GM19328 (cell line): ENCODE results near the gene HAGHL.
"Not testable (repeated sequence)": the region's sequence is repeated elsewhere in the genome, so short reads cannot be mapped to it uniquely, and the experiment has no call there.

Source experiments
- ATAC-seq: cut with Tn5 transposase; IDR thresholded peaks from one replicate; pipeline ENCODE4 v1.9.1; 2021; ENCODE audit warnings: mild to moderate bottlenecking, moderate library complexity; ENCODE audit not compliant: unreplicated experiment

Gene HAGHL

DNA sequence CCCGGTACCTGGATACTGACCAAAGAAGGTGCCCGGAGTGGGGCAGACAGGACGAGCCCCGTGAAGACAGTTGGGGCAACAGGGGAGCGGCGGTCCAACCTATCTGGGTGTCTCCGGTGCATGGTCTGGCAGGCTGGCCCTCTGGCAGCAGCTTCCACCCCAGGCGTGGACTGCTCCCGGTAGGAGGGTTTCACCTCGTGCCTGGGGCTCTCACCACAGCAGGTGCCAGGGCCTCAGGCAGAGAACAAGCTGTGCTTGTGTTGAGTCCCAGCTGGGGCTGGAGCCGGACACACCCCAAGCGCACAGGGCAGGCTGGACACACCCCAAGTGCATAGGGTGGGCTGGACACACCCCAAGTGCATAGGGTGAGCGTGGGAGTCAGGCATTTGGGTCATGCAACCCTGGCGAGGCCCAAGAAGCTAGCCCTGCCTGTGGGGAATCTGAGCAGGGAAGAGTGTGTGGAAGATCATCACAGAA lies 19.8 kb upstream of the HAGHL start:
- no peak for ATAC-seq

DNA sequence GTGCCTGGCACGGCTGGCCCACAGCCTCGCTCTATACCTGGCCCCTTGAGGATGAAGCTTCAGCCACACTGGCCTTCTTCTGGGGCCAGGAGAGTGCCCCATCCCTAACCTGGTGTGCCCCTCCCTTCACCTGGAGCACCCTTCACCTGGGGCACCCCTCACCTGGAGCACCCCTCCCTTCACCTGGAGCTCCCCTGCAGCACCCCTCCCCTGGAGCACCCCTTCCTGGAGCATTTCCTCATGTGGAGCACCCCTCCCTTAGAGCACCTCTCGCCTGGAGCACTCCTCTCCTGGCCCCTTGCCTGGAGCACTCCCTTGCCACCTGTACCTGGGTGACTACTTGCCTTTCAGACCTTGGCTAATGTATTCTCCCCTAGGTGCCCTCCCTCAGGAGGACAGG lies 18.9 kb upstream of the HAGHL start:
- no peak for ATAC-seq

DNA sequence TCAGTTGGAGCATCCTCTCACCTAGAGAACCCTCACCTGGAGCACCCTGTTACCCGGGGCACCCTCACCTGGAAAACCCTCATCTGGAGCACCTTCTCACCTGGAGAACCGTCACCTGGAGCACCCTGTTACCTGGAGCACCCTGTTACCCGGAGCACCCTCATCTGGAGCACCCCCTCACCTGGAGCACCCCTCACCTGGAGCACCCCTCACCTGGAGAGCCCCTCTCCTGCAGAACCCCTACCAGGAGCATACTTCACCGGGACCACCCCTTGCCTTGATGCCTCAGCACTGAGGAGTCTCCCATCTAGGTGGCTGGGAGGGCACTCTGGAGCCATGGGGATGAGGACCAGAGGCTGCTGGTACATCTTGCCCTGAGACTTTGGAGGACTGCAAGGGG lies 17.9 kb upstream of the HAGHL start:
- no peak for ATAC-seq

DNA sequence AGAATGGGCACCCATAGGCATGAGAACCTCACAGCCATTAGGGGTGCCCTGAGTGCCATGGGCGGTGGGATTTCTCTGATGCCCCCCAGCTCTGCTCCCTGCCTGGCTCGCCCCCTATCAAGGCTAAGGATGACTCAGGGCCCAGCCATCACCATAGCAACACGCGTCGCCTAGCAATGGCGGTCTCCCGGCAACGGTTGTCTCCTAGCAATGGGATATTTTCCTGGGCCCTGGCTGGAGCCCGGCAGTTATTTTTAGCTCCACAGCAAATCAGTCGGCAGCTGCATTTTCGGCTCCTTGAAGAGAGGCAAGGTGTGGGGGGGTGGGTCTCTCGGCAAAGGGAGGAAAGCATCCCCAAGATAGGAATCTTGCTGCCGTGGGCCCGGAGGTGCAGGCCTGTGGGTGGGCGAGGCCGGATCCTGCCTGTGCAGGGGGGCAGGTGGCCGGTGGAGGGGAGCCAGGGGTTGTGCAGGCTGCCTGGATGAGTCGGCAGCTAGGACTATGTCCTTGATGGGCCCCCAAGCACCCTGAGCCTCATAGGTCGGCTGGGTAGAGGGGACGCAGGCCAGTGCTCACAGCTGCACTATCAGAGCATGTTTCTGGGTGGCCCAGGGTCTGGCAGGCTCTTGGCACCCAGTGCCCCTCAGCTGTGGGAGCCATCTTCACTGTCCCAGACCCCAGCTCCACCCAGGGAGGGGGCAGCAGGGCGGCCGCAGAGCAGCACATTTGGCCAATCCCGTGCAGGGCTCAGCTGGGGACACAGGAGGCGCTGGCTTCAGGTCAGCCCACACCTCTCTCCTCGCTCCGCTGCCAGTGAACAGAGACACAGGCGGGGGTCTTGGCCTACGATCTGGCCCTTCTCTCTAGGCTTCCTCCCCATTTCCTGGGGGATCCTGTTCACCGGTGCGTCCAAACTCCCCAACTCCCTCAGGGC lies 17.1 kb upstream of the HAGHL start:
- no peak for ATAC-seq

DNA sequence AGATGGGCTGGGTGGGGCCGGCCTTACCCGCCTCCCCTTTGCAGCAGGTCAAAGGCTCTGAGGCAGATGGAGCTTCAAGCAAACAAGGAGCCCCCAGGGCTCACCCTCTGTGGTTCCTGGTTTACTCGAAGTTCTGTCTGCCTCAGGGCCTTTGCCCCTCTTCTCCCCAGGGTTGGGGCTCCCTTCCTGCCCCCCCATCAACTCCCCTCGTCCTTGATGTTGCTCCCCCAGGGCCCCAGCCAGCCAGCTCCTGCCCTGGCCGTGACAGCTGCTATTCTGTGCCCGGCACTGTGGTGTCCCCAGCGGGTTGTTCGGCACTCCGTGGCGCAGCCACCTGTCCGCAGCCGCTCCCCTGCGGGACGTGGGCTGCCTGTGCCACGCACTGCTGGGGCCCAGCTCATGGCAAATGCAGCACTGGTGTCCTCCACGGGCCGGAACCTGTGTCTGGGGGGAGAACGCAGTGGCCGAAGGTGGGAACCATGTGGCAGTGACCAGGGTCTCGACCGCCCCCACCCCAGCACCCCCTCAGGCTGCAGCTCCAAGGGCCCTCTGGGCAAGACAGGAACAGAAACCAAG lies 16.3 kb upstream of the HAGHL start:
- ATAC-seq, result no peak

DNA sequence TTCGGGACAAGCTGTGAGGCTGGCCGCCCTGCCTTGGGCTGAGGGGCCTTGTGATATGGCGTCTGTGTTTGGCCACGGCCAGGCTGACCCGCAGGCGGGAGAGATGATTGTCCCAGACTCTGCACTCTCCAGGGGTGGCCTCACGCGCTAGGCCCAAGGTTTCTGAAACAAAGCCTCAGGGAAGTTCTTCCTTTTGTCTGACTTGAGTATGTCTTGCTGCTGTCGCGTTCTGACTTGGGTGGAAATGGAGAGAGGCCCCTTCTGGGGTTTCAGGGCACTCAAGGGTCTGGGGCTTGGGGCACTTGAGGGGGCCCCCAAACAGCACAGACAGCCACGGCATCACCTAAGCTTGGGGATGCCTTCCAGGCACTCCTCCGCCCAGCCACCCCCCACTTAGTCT lies 15.8 kb upstream of the HAGHL start:
- ATAC-seq, result no peak

DNA sequence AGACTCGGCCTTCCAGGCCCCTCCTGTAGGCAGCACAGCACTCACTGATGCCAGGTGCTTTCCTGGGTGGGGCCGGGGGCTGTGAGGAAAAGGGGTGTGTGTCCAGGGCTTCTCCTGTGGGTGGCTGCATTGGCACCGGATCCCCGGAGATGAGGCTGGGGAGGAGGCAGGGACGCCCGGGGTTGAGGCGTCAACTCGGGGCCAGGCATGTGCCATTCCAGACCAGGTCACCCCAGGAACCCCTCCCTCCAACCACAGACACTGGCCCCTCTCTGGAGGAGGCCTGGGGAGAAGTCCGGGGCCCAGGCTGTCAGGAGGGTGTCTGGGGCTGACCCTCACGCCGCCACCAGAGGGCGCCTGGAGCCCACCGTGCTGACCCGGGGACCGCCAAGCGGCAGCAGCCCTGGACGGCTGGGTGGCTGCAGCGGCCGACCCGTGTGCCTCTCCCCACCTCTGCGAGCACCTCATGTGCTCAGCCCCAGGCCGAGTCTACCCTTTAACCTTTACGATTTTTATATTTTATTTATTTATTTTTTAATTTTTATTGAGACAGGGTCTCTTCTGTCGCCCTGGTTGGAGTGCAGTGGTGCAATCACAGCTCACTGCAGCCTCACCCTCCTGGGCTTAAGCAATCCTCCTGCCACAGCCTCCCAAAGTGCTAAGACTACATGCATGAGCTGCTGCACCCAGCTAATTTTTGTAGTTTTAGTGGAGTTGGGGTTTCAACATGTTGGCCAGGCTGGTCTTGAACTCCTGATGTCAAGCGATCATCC lies 15.2 kb upstream of the HAGHL start:
- no peak for ATAC-seq

DNA sequence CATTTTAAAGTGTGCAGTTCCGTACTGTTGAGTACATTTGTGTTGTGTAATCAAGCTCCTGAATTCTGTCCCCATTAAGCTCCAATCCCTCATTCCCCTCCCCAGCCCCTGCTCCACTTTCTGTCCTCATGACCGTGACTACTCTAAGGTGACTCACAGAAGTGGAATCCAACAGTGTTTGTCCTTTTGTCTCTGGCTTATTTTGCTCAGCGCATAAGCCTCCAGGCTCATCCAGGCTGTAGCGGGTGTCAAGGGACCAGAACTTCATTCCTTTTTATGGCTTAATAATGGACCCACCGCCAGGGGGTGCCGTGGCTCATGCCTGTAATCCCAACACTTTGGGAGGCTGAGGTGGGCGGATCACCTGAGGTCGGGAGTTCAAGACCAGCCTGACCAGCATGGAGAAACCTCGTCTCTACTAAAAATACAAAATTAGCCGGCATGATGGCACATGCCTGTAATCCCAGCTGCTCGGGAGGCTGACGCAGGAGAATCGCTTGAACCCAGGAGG lies 14.1 kb upstream of the HAGHL start:
- not testable (repeated sequence) for ATAC-seq

DNA sequence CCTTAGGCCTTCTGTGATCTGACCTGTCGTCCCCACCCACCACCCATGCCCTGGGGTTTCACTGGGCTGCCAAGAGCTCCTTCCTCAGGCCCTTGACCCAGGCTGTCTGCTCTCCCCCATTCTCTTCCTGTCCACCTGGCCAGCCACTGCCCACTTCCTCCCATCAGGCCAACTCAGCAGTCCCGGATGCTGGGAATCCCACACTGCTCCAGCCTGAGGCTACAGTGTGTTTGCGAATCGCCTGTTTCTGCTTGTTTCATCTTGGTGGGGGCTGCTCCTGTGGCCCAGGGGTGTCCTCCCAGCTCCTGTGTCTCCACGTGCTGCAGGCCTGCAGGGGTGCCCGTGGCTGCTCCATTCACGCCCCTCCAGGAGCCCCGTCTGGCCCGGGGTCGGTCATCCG lies 12.8 kb upstream of the HAGHL start:
- ATAC-seq, result no peak

DNA sequence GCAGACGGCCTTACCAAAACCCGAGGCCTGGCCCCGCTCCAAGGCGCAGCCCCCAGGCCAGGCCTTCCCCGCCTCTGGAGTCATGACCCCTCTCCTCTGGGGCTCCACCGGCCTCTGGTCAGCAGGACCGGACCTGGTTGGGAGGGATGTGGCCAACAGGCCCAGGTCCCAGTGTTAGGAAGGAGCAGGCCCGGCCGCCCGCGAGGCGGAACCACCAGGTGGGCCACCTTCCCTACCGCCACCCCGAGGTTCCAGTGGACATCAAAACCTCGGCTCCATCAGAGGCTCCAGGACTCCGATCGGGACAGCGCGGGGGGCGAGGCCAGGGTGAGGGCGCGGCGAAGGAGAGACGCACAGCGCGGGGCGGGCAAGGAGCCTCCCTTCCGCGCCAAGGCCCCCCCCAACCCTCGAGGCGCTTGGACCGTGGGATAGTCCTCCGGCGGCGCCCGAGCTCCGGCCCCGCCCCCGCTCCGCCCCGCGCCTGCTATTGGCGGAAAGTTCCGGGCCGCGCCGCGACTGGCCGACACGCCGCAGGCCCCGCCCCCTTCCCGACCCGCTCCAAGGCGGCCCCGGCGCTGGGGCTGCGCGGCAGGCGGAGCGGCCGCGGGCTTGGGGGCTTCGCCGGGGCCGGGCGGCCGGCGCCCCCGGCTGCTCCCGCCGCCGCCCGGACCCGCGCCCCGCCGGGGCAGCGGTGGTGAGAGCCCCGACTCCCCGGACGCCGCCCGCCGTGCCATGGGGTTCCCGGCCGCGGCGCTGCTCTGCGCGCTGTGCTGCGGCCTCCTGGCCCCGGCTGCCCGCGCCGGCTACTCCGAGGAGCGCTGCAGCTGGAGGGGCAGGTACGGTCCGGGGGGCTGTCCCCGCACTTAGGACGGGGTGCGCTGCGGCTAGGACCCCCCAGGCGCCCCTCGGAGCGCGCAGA lies 12.1 kb upstream of the HAGHL start, which contains the start of gene METRN:
Gene METRN (plus strand): TSS at position 561 of the 919 bp plus-strand sequence. CDS start 172 bp downstream, at position 733.
- no peak for ATAC-seq

DNA sequence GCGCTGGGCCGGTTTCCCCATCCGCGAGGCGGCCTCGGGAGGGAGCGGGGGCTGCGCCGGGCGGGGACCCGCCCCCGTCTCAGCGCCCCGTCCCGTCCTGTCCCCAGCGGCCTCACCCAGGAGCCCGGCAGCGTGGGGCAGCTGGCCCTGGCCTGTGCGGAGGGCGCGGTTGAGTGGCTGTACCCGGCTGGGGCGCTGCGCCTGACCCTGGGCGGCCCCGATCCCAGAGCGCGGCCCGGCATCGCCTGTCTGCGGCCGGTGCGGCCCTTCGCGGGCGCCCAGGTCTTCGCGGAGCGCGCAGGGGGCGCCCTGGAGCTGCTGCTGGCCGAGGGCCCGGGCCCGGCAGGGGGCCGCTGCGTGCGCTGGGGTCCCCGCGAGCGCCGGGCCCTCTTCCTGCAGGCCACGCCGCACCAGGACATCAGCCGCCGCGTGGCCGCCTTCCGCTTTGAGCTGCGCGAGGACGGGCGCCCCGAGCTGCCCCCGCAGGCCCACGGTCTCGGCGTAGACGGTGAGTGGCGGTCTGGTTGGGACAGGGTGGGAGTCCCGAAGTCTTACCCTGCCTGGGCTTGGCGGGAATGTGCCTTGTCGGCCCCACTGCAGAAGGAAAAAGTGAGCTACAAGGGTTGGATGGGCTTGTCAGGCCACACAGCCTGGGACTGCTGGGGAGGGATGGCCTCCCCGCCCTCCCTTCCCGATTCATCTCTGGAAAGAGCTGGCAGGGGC lies 11.3 kb upstream of the HAGHL start:
- no peak for ATAC-seq

DNA sequence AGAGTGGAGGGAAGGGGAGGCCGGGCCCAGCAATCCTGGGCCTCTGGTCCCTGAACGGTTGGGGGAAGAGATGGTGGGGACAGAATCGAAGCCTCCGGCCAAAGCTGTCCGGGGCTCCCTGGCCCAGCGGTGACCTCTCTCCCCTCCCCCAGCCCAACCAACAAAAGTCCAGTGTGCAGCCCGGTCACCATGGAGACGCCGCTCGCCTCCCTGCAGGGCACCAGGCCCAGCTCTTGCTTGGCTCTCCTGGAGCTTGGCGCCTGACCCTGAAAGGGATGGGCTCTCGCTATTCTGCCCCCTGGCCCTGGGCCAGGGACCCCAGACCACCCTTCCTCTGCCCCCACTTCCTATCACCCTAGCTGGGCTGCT lies 10.7 kb upstream of the HAGHL start:
- no peak for ATAC-seq

DNA sequence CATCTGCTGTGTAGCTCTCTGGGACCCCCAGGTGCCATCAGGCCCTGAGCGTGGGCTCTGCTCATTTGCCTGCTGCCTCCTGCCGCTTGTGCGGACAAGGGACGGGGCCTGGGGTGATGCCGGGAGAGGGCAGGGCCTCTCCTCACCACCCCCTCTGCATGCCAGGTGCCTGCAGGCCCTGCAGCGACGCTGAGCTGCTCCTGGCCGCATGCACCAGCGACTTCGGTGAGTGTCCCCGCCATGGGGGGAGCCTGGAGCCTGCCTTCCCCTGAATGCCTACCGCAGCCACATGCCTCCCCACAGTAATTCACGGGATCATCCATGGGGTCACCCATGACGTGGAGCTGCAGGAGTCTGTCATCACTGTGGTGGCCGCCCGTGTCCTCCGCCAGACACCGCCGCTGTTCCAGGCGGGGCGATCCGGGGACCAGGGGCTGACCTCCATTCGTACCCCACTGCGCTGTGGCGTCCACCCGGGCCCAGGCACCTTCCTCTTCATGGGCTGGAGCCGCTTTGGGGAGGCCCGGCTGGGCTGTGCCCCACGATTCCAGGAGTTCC lies 10.1 kb upstream of the HAGHL start:
- ATAC-seq, result no peak

DNA sequence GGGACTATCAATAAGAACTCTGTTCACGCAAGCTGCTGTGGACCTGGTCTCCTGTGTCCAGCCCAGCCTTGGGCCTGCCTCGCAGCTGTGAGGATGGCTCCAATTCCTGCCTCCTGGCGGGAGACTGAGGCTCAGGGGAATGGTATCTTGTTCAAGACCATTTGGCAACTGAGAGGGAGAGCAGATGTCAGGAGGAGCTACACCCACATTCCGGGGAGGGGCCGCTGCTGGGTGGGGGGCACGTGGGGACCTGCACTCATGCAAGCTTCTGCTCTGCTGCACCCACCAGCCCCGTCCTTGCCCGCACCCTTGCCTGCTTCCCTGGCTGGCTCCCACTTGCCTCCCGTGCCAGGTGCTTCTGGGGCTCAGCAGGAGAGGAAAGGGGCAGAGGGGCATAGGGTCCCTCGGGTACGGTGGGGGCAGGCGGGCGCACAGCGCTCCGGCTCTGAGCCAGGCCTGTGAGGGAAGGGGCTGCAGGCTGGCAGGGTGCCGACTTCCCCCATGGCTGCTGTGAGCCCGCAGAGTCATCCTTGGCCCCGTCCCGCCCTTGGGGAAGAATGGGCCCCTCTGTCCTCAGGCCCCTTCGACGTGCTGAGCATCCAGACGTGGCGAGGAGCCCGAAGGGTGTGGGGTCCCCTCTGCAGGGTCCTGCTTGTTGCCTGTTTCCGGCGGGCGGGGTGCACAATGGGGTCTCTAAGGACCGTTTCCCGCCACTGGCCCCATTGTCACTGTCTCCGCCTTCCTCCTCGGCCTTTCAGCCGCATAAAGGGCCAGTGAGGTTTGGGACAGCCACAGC lies 9.3 kb upstream of the HAGHL start:
- ATAC-seq, result no peak

DNA sequence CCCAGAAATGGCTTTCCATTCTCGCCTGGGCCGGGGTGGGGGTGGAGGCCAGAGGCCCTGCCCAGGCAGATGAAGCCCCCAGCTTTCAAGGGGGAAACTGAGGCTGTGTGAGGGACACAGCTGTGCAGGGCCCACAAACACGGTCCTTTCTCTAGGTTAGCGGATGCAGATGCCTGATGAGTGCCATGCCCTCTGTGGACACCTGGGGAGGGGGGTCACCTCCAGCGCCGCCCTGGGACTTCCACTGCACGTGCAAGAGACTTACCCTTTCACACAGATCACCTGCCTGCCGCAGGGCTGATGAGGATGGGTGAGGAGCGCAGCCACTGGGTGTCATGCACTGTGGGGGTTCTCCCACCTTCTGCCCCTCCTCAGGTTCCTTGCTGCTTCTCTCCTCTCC lies 8.5 kb upstream of the HAGHL start:
- ATAC-seq, result no peak

DNA sequence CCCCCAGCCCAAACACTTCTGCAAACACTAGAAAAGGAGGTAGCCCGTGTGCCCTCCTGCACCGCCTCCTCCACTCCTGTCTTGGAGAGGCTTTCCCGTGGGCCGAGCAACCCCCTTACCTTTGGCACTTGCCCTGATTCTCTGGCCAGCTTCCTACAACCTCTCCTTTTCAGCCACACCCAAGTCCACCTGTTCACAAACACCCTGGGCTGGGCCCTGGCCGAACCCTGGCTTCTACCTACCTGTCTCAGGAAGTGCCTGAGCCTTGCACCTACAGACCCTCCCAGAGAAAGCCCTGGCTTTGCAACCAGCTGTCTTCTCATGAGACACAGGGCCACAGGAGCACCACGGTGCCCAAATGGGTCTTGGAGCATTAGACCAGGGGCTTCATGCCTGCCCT lies 8.0 kb upstream of the HAGHL start:
- no peak for ATAC-seq

DNA sequence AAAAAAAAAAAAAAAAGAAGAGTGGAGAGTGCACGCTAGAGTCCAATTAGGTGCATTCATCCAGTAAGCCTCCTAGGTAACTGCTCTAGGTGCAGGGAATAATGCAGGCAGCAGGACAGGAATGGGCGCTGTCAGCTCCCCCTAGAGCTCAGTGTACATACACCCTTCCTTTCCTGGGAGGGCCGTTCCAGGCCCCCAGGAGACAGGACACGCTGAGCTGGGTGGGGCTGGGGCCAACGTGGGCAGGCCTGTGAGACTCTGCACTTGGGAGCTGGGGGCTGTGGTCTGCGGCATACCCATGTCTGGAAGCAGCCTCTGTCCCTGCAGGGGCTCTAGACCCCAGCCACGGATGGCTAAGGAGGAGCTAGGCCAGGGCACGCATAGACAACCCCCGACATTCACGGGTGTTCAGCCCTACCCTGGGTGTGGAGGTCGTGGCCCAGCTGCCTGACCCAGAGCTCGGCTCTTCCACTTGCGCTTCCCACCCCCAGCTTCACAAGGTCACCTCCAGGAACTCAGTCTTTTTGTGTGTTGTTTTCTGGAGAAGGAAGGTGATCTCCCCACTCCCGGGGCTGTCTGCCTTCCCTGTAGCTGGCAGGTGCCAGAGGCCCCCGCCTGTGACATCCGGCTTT lies 7.0 kb upstream of the HAGHL start:
- no peak for ATAC-seq

DNA sequence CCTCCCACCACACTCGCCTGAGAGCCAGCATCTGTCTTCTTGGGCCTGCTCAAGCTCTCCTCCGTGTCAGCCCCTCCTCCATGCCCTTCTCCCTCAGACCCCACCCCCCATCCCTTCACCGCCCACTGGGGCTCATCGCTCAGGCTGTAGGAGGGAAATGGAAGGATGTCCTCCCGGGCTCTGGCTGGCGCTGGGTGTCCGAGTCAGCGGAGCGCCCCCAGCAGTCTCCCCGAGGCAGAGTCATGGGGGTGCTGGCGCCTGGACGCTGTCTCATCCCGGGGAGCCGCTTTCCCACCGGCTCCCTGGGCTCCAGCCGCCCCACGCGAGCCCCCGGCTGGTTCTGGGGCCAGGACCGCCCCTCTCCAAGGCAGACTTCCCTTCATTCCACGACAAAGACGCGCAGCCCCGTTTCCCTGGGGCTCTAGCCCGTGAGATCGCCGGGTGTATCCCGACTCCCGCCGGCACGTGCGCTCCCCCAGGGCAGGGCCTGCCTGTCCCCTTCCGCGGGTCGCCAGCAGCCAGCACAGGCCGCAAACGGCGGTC lies 6.4 kb upstream of the HAGHL start:
- ATAC-seq, result peak; percentile 13
